GM19239 (cell line): ENCODE data around the gene EIF2D.
A peak's percentile ranks its signal among the peaks of the same experiment; 100 is the strongest.

Source experiments
- DNase-seq: peaks from one replicate; pipeline ENCODE4 v3.0.0; 2011; ENCODE audit warnings: low spot score; ENCODE audit not compliant: insufficient read length
- FAIRE-seq: peaks from 2 replicates; lab custom pipeline; 2011; peaks lifted over from hg19 to GRCh38; lab: Jason Lieb, UNC

The EIF2D gene

DNA sequence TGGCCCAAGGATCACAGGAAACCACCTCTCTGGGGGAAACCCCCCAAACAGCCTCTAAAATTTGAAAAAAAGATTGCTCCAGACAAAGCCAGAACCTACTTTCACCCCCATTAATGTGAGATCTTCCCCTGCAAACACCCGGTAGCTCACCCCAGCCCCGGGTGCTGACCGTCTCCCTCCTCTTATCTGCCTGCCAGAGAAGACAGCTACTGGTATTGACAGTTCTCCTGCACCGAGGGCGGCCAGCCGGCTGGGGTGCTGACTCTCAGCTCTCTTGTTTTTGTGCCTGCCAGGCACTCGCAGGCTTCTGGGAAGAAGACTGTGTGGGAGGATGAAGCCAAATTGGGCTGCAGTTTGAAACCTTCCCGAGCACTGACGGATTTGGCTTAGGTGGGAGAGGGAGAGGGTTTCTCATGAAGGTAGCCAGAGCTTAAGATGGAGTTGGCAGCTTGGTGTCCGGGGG lies 56.8 kb downstream of the EIF2D start:
- no peak for FAIRE-seq
- no peak for DNase-seq

GRCh38 chr1:206554701-206555472 lies 57.4 kb downstream of the EIF2D start:
- FAIRE-seq (no peak), DNase-seq (no peak)

DNA sequence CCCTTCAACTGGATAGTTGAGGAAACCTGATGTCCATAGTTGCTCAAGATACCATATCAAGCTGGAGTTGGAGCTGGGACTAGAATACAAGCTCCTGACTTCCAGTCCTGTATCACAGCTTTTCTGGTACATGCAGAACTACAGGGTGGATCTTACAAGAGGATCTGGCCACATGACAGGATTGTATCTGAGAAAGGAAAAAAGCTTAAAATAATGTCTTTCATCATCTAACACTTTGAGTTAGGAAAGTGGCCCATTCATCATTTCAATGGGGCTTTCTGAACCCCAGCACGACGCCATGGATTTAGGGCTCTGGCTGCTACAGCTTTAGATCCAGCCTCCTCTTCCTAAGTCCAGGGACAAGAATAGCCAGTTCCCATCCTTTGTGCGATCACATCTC lies 58.1 kb downstream of the EIF2D start:
- FAIRE-seq (no peak), DNase-seq (no peak)

DNA sequence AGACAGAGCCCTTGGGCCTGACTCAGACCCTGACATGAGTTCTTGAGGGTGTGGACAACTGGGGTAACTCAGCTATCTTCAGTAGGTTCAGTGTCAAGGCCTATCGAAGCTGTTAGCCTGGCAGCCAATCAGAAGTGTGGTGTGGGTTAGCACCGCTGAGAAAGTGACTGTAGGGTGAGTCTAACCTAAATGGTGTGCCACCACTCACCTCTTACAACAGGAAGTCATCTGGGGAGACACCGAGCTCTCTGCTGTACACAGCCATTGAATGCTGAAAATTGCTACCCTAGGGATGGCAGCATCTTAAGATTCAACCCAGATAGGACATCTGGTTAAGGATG lies 60.3 kb downstream of the EIF2D start:
- no peak for FAIRE-seq
- no peak for DNase-seq

DNA sequence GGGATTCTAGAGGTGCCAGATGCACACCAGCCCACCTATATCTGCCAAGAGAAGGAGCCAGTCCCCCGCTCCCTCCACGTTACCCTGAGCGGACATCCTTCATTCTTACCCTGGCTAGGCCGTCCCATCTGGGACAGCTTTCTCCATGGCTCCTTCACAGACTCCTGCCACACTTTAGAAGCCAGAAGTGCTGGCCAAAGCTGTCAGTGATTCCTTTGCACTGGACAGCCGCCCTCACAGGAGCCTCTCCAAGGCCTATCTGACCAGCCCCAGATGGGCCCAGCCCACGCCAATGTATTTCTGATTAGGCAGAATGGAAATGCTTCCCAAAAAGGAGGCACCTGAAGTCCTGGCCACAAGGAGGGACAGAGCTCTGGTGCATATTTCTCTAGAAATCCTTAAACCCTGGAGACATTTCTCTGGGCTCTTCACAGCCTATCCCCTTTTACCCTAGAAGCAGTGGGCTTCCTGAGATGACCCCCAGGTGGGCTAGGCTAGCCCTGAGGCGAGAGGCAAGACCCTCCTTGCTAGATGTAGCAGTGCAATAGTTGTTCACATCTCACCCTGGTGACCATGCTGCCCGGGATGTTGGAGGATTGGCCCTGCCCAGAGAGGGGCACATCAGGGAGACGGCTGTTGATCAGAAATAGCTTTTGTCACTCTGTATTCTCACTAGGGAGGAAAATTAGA lies 60.8 kb downstream of the EIF2D start:
- FAIRE-seq (no peak), DNase-seq (no peak)

DNA sequence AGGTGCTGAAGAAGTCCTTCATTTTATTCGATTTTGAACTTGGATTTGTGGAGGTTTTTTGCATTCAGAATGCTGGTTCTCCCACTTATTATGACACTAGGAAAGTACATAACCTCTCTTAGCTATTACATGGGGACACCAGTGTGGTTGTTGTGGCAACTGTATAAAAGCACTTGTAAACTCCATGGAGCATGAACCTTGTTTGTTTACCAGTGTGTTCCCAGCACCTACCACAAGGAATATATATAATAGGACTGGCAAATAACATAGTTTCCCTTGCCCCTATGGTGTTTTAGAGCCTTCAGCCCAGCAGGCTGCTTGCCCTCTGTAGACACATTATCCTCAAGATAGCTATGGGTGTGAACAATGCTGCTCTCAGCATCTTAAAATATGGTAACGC lies 61.8 kb downstream of the EIF2D start:
- no peak for FAIRE-seq
- DNase-seq, result no peak

- no peak for FAIRE-seq
- no peak for DNase-seq
Observed at GRCh38 chr1:206547104-206547503, 65.2 kb downstream of the EIF2D start.

- DNase-seq (no peak), FAIRE-seq (no peak)
Observed at GRCh38 chr1:206545351-206545750, 66.9 kb downstream of the EIF2D start.

DNA sequence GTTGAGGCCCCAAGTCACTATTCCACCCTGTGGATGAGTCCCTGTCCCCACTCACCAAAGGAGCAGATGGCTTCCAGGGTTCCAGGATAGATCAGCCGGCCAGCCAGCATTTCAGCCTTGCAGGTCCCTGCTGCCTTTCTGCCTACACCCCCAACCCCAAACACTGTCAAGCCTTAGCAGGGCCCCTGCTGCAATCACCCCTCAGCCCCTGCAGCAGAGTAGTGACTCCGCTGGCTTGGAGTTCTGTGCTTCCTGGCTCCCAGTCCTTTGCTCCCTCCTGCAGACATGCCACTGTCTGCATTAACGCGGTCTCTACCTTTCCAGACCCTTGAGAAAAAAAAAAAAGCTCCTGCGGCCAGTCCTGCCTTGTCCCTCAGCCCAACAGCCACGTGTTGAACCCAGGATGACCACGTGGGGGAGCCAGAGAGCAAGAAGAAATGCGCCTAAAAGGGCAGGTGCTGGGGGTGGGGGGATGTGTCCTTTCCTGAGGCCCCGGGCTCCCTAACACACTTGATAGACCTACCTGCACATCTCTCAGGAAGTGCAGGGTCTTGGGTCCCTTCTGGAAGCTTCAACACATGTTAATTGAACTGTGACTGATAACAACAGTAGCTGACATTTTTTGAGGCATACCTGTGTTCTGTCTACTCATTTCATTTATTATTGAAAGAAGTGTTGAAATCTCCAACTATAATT lies 67.6 kb downstream of the EIF2D start:
- FAIRE-seq, result peak; percentile 83

More for the DNA sequence above, 67.6 kb downstream of the EIF2D start:
- peak; percentile 65 for DNase-seq
